Endodermal cell (in vitro differentiated cells): Measurements from ENCODE around the gene CDH4. TPM values are rescaled to one million over a fixed set of nuclear protein-coding genes. Genes with fewer than 3 reads are reported as not detected.

Experiments
- DNase-seq: peaks from one replicate; pipeline ENCODE4 v3.0.0-alpha.2; 2017
- H3K27ac ChIP-seq: 2 replicates; pipeline ENCODE4 v1.5.1; 2013; ENCODE audit warnings: mild to moderate bottlenecking, low read depth, low read length, moderate library complexity
- H3K27me3 ChIP-seq: 2 replicates; pipeline ENCODE4 v1.6.1; 2013; ENCODE audit warnings: mild to moderate bottlenecking, low read length, moderate library complexity; ENCODE audit not compliant: insufficient read depth, control insufficient read depth, poor library complexity, severe bottlenecking
- H3K36me3 ChIP-seq: 2 replicates; pipeline ENCODE4 v1.7.0; 2013; ENCODE audit warnings: mild to moderate bottlenecking, low read length, moderate library complexity; ENCODE audit not compliant: control insufficient read depth, insufficient read depth
- H3K4me1 ChIP-seq: one replicate; pipeline ENCODE4 v1.7.0; 2013; ENCODE audit warnings: low read length; ENCODE audit not compliant: control insufficient read depth, insufficient read depth
- H3K4me3 ChIP-seq: 2 replicates; pipeline ENCODE4 v1.5.1; 2013; ENCODE audit warnings: mild to moderate bottlenecking, low read length, moderate library complexity
- H3K9ac ChIP-seq: 2 replicates; pipeline ENCODE4 v1.6.1; 2013; ENCODE audit warnings: mild to moderate bottlenecking, low read length, moderate library complexity; ENCODE audit not compliant: poor library complexity, severe bottlenecking; ENCODE audit errors: extremely low read depth
- H3K9me3 ChIP-seq: 2 replicates; pipeline ENCODE4 v1.6.1; 2013; ENCODE audit warnings: mild to moderate bottlenecking, low read length, moderate library complexity; ENCODE audit not compliant: control insufficient read depth
- H3K27ac Mint-ChIP-seq: 2 replicates; pipeline ENCODE4 v1.8.0; 2020; ENCODE audit warnings: mixed read lengths
- H3K27me3 Mint-ChIP-seq: 2 replicates; pipeline ENCODE4 v1.8.0; 2021; ENCODE audit warnings: mild to moderate bottlenecking, mixed read lengths; ENCODE audit not compliant: insufficient read depth
- H3K36me3 Mint-ChIP-seq: 2 replicates; pipeline ENCODE4 v1.8.0; 2020; ENCODE audit warnings: low read depth, mixed read lengths
- H3K4me1 Mint-ChIP-seq: 2 replicates; pipeline ENCODE4 v1.8.0; 2020; ENCODE audit warnings: mixed read lengths
- H3K4me3 Mint-ChIP-seq: 2 replicates; pipeline ENCODE4 v1.8.0; 2020; ENCODE audit warnings: mild to moderate bottlenecking, moderate library complexity, mixed read lengths
- H3K9me3 Mint-ChIP-seq: 2 replicates; pipeline ENCODE4 v1.8.0; 2020; ENCODE audit warnings: mild to moderate bottlenecking, mixed read lengths
- WGBS, 2 experiments: methylation state at CpG; one replicate each; pipeline versions ENCODE4 v1.1.5 to v1.1.7; 2013; ENCODE audit warnings: missing lambda C conversion rate in 2 of 2, mixed read lengths in 1 of 2; ENCODE audit not compliant: insufficient coverage in 1 of 2, insufficient read length in 1 of 2; 5-methylcytosine and 5-hydroxymethylcytosine counted together
- total RNA-seq, 2 donors: library from RNA; stranded (reverse); fragmentation: NEBNext Ultra II Directional in 1 of 2; extraction: Animal tissue kit (Norgen Biotek cat#: 25700) in 1 of 2; gene quantifications; 2 replicates in 1 of 2; 3 replicates in 1 of 2; pipeline ENCODE4 v1.2.1, GENCODE V29; 2021
- TF ChIP-seq, protein P1 (sequence below): fragments of 200-600 bp; sonication (generic); conservative IDR thresholded peaks from 2 replicates; pipeline ENCODE4 v1.5.0; 2021; ENCODE audit warnings: antibody characterized with exemption, mild to moderate bottlenecking

CDH4 gene
- total RNA-seq, 2 donors from 2014 or later: 1.8 to 5.8 TPM

DNA sequence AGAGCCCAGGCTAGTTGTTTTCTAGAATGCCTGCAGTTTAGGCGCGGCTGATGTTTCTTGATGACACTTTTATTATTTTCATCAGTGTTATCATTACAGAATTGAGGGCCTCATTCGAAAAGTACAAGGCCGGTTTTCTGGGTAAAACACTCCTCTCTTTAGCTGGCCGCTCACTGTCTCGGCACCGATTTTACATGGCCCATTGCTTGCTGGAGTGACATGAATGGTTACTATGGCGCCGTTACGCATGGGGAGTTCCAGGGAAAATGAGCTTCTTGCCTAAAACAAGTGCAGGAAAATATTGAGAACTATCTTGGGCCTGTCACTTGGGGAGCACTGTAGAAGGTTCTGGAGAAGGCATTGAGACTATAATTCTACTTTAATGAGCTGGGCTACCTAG is 317.8 kb downstream of the CDH4 start:
- no peaks in the 10 kb centered on the region for H3K27me3 ChIP-seq
- WGBS, 2 experiments: 78 to 87% methylated on average over 10 of the region's 10 CpGs
- Mint-ChIP-seq H3K4me3 (no peak overlapping the region), H3K36me3 (no peaks in the 10 kb centered on the region), H3K9me3 (no peaks in the 10 kb centered on the region), H3K27ac (no peak overlapping the region), H3K27me3 (peaks cover 33% of the 10 kb centered on the region), H3K4me1 (no peaks in the 10 kb centered on the region)
- H3K36me3 ChIP-seq: no peaks in the 10 kb centered on the region
- DNase-seq: no peak
- no peaks in the 10 kb centered on the region for H3K9me3 ChIP-seq
- TF ChIP-seq, protein P1, sequence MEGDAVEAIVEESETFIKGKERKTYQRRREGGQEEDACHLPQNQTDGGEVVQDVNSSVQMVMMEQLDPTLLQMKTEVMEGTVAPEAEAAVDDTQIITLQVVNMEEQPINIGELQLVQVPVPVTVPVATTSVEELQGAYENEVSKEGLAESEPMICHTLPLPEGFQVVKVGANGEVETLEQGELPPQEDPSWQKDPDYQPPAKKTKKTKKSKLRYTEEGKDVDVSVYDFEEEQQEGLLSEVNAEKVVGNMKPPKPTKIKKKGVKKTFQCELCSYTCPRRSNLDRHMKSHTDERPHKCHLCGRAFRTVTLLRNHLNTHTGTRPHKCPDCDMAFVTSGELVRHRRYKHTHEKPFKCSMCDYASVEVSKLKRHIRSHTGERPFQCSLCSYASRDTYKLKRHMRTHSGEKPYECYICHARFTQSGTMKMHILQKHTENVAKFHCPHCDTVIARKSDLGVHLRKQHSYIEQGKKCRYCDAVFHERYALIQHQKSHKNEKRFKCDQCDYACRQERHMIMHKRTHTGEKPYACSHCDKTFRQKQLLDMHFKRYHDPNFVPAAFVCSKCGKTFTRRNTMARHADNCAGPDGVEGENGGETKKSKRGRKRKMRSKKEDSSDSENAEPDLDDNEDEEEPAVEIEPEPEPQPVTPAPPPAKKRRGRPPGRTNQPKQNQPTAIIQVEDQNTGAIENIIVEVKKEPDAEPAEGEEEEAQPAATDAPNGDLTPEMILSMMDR: no peak
- H3K4me1 ChIP-seq: no peaks in the 10 kb centered on the region
- H3K4me3 ChIP-seq: no peak overlapping the region
- H3K27ac ChIP-seq: peak overlapping the region; percentile 85
- H3K9ac ChIP-seq: no peak overlapping the region

DNA sequence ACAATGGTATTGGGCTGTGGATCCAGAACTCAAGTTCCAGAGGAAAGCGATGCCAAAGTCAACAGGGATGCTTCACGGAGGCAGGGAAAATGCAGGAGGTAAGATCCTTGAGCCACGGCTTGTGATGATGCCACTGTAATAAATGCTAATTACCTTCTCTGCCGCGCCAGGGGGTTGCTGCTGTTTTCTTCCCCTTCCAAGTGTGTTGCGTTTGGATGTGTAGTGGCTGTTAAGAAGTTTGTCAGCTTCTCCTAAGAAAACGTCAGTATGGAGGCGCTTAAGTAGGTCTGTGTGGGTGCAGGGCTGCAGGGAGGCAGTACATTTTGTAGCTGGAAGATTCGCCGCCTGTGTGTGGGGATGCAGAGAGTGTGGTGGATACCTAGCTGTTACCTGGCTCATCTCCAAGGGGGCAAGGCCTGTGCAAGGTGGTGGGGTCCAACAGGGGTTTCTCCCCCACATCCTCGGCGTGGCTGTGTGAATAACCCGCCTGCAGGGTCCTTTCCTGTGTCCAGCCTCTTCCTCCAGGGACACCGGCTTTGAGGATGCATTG is 318.7 kb downstream of the CDH4 start:
- DNase-seq: no peak
- Mint-ChIP-seq H3K27me3 (peaks cover 34% of the 10 kb centered on the region), H3K9me3 (peaks cover 1% of the 10 kb centered on the region), H3K4me3 (no peak overlapping the region), H3K27ac (no peak overlapping the region), H3K36me3 (no peaks in the 10 kb centered on the region), H3K4me1 (peaks cover 2% of the 10 kb centered on the region)
- Histone ChIP-seq H3K9me3 (no peaks in the 10 kb centered on the region), H3K36me3 (no peaks in the 10 kb centered on the region), H3K4me3 (no peak overlapping the region), H3K27me3 (no peaks in the 10 kb centered on the region), H3K4me1 (no peaks in the 10 kb centered on the region), H3K27ac (peak overlapping the region; percentile 85), H3K9ac (no peak overlapping the region)
- whole genome bisulfite sequencing, 2 experiments: 91 to 93% methylated on average over 6 to 14 of the region's 14 CpGs
- TF ChIP-seq, protein P1: no peak

DNA sequence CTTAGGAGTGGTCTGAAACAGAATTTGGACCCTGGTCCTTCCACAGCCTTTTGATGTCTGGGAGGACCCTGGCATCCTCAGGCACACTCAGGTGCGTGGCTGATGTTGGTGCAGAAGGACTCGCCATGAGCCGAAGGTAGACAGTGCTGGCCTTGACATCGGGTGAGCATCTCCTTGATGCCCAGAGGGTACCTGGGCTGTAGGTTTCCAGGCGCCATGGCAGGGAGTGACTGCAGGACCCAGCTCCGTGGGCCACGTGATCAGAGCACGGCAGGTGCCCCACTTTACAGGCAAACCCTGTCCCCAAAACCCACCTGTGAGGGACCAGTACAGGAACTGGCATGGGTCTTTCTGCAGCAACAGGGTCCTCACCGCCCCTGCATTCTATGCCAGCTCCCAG is 319.2 kb downstream of the CDH4 start:
- Mint-ChIP-seq H3K9me3 (peaks cover 4% of the 10 kb centered on the region), H3K27ac (no peak overlapping the region), H3K36me3 (no peaks in the 10 kb centered on the region), H3K4me3 (no peak overlapping the region), H3K27me3 (peaks cover 31% of the 10 kb centered on the region), H3K4me1 (peaks cover 3% of the 10 kb centered on the region)
- Histone ChIP-seq H3K4me3 (no peak overlapping the region), H3K4me1 (no peaks in the 10 kb centered on the region), H3K9me3 (no peaks in the 10 kb centered on the region), H3K9ac (no peak overlapping the region), H3K36me3 (no peaks in the 10 kb centered on the region), H3K27ac (no peak overlapping the region), H3K27me3 (no peaks in the 10 kb centered on the region)
- no peak for DNase-seq
- WGBS, 2 experiments: 91 to 95% methylated on average over 8 to 9 of the region's 9 CpGs
- TF ChIP-seq, protein P1: no peak
